HepG2 (cell line): ENCODE data around the gene NRBP1. TPM values are rescaled to one million over a fixed set of nuclear protein-coding genes. Genes with fewer than 3 reads are reported as not detected.

Source experiments
- ARNT2 ChIP-seq: sonication (generic); formaldehyde crosslinking; IDR thresholded peaks from 2 replicates; pipeline ENCODE4 v1.8.0; 2022; ENCODE audit warnings: mild to moderate bottlenecking, low read depth, missing genetic modification reagents, moderate library complexity
- EP300 ChIP-seq, 3 experiments: sonication (generic) in 1 of 3; formaldehyde crosslinking in 1 of 3; IDR thresholded peaks; 2 replicates each; pipeline versions ENCODE4 v1.5.1 to v1.6.1; 2011 to 2020; ENCODE audit warnings: low read depth in 2 of 3, low read length in 2 of 3, borderline replicate concordance in 1 of 3, improper control_type of control experiment in 1 of 3, mild to moderate bottlenecking in 1 of 3, missing genetic modification reagents in 1 of 3, moderate library complexity in 1 of 3
- GATA4 ChIP-seq: sonication (generic); IDR thresholded peaks from 2 replicates; pipeline ENCODE4 v1.6.1; 2016; ENCODE audit warnings: antibody characterized with exemption, low read depth, borderline replicate concordance
- HNRNPUL1 ChIP-seq: fragments of 200-400 bp; formaldehyde crosslinking; IDR thresholded peaks from 2 replicates; pipeline ENCODE4 v1.6.1; 2017; ENCODE audit warnings: low read depth, mild to moderate bottlenecking, low read length, moderate library complexity
- IKZF4 ChIP-seq: sonication (generic); formaldehyde crosslinking; IDR thresholded peaks from 2 replicates; pipeline ENCODE4 v1.5.1; 2020; ENCODE audit warnings: borderline replicate concordance, mild to moderate bottlenecking, low read depth, missing genetic modification reagents; ENCODE audit errors: not compliant biosample characterization
- IRX3 ChIP-seq: sonication (generic); formaldehyde crosslinking; IDR thresholded peaks from 2 replicates; pipeline ENCODE4 v1.8.1; 2023; ENCODE audit warnings: mild to moderate bottlenecking, low read depth, missing genetic modification reagents, borderline replicate concordance
- KDM2A ChIP-seq: sonication (generic); formaldehyde crosslinking; IDR thresholded peaks from 2 replicates; pipeline ENCODE4 v1.4.0; 2020; ENCODE audit warnings: low read depth, missing genetic modification reagents, borderline replicate concordance
- KDM5B ChIP-seq: sonication (generic); formaldehyde crosslinking; IDR thresholded peaks from 2 replicates; pipeline ENCODE4 v1.4.0; 2020; ENCODE audit warnings: missing genetic modification reagents, mild to moderate bottlenecking, borderline replicate concordance
- NR2F1 ChIP-seq, 2 experiments: fragments of 450-650 bp in 1 of 2; formaldehyde crosslinking in 1 of 2; IDR thresholded peaks; 2 replicates each; pipeline versions ENCODE4 v1.5.0 to v1.6.1; 2016 to 2020; ENCODE audit warnings: mild to moderate bottlenecking in 1 of 2, missing compliant biosample characterization in 1 of 2, missing genetic modification reagents in 1 of 2, moderate library complexity in 1 of 2
- SMC3 ChIP-seq: IDR thresholded peaks from 2 replicates; pipeline ENCODE4 v1.6.1; 2011; ENCODE audit warnings: low read length, improper control_type of control experiment
- XRCC5 ChIP-seq: fragments of 200-400 bp; formaldehyde crosslinking; optimal IDR thresholded peaks from 2 replicates; pipeline ENCODE3; 2017; ENCODE audit warnings: mild to moderate bottlenecking, low read length
- ZBTB7B ChIP-seq: sonication (generic); formaldehyde crosslinking; IDR thresholded peaks from 2 replicates; pipeline ENCODE4 v1.4.0; 2020; ENCODE audit warnings: missing genetic modification reagents
- polyA plus RNA-seq, 8 experiments: library from polyadenylated mRNA; depleted of rRNA in 3 of 8; stranded (reverse) in 7 of 8; unstranded in 1 of 8; fragments of >200 nt; fragmentation: Illumina TruSeq in 4 of 8; extraction: Trizol in 4 of 8; gene quantifications; 2 replicates each; pipeline versions ENCODE4 v1.2.1 to v1.2.3, GENCODE V29; 2011 to 2016; ENCODE audit warnings: low read depth in 4 of 8, missing spikeins in 1 of 8, mixed read lengths in 1 of 8; ENCODE audit not compliant: insufficient read depth in 1 of 8
- total RNA-seq, 5 experiments: library from RNA; depleted of rRNA; stranded (reverse); fragments of >200 nt; fragmentation: Illumina TruSeq; extraction: Trizol; gene quantifications; 2 replicates each; pipeline ENCODE4 v1.2.3, GENCODE V29; 2016; ENCODE audit warnings: low read depth in 1 of 5
- TF ChIP-seq, protein P1 (sequence below): sonication (generic); formaldehyde crosslinking; IDR thresholded peaks from 2 replicates; pipeline ENCODE4 v1.4.0; 2020; ENCODE audit warnings: mild to moderate bottlenecking, missing genetic modification reagents, borderline replicate concordance
- TF ChIP-seq, protein P2 (sequence below): sonication (generic); formaldehyde crosslinking; IDR thresholded peaks from 2 replicates; pipeline ENCODE4 v1.4.0; 2020; ENCODE audit warnings: missing genetic modification reagents
- TF ChIP-seq, protein P3 (sequence below): sonication (generic); formaldehyde crosslinking; IDR thresholded peaks from 2 replicates; pipeline ENCODE4 v1.4.0; 2020; ENCODE audit warnings: mild to moderate bottlenecking, low read depth, missing genetic modification reagents
- TF ChIP-seq, protein P4 (sequence below): IDR thresholded peaks from 2 replicates; pipeline ENCODE4 v1.6.1; 2012; ENCODE audit warnings: low read length, improper control_type of control experiment
- TF ChIP-seq, protein P5 (sequence below): sonication (generic); formaldehyde crosslinking; IDR thresholded peaks from 2 replicates; pipeline ENCODE4 v1.5.0; 2020; ENCODE audit warnings: mild to moderate bottlenecking, missing genetic modification reagents, moderate library complexity

The NRBP1 gene
- total and polyA plus RNA-seq, 2 of the 13 experiments (the other 11 are each of a cell fraction or from before 2014, with no cell fraction given): 165 to 240 TPM

DNA sequence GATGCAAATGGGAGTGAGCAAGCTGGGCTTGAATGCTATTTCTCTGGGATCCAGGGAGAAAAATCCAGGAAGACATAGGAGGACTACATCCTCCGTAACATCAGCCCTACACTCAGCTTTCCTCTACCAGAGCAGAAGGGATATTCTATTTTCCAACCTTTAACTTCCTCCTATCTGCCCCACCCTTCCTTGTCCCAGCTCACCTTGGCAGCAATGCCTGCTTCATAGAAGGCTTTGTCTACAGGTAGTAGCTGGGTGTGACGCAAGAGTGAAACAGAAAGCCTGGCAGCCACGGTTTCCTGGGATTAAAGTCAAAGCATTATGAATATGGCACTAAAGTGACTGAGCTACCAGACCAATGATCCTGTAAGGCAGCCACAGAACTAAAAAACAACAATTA lies 17.6 kb downstream of the NRBP1 start (continued):
- TF ChIP-seq, protein P1, sequence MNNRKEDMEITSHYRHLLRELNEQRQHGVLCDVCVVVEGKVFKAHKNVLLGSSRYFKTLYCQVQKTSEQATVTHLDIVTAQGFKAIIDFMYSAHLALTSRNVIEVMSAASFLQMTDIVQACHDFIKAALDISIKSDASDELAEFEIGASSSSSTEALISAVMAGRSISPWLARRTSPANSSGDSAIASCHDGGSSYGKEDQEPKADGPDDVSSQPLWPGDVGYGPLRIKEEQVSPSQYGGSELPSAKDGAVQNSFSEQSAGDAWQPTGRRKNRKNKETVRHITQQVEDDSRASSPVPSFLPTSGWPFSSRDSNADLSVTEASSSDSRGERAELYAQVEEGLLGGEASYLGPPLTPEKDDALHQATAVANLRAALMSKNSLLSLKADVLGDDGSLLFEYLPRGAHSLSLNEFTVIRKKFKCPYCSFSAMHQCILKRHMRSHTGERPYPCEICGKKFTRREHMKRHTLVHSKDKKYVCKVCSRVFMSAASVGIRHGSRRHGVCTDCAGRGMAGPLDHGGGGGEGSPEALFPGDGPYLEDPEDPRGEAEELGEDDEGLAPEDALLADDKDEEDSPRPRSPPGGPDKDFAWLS (CRISPR knock-in tag): no peak
- no peak for TF ChIP-seq ZBTB7B (CRISPR knock-in tag)
- TF ChIP-seq, protein P2, sequence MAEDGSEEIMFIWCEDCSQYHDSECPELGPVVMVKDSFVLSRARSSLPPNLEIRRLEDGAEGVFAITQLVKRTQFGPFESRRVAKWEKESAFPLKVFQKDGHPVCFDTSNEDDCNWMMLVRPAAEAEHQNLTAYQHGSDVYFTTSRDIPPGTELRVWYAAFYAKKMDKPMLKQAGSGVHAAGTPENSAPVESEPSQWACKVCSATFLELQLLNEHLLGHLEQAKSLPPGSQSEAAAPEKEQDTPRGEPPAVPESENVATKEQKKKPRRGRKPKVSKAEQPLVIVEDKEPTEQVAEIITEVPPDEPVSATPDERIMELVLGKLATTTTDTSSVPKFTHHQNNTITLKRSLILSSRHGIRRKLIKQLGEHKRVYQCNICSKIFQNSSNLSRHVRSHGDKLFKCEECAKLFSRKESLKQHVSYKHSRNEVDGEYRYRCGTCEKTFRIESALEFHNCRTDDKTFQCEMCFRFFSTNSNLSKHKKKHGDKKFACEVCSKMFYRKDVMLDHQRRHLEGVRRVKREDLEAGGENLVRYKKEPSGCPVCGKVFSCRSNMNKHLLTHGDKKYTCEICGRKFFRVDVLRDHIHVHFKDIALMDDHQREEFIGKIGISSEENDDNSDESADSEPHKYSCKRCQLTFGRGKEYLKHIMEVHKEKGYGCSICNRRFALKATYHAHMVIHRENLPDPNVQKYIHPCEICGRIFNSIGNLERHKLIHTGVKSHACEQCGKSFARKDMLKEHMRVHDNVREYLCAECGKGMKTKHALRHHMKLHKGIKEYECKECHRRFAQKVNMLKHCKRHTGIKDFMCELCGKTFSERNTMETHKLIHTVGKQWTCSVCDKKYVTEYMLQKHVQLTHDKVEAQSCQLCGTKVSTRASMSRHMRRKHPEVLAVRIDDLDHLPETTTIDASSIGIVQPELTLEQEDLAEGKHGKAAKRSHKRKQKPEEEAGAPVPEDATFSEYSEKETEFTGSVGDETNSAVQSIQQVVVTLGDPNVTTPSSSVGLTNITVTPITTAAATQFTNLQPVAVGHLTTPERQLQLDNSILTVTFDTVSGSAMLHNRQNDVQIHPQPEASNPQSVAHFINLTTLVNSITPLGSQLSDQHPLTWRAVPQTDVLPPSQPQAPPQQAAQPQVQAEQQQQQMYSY (CRISPR knock-in tag): 0 out of 2 replicates have a peak, but pooled peaks have one; percentile 3
- TF ChIP-seq, protein P3, sequence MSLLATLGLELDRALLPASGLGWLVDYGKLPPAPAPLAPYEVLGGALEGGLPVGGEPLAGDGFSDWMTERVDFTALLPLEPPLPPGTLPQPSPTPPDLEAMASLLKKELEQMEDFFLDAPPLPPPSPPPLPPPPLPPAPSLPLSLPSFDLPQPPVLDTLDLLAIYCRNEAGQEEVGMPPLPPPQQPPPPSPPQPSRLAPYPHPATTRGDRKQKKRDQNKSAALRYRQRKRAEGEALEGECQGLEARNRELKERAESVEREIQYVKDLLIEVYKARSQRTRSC (CRISPR knock-in tag): no peak
- no peak for TF ChIP-seq KDM2A
- no peak for TF ChIP-seq KDM5B (CRISPR knock-in tag)
- no peak for TF ChIP-seq IKZF4 (CRISPR knock-in tag)
- TF ChIP-seq, protein P4, sequence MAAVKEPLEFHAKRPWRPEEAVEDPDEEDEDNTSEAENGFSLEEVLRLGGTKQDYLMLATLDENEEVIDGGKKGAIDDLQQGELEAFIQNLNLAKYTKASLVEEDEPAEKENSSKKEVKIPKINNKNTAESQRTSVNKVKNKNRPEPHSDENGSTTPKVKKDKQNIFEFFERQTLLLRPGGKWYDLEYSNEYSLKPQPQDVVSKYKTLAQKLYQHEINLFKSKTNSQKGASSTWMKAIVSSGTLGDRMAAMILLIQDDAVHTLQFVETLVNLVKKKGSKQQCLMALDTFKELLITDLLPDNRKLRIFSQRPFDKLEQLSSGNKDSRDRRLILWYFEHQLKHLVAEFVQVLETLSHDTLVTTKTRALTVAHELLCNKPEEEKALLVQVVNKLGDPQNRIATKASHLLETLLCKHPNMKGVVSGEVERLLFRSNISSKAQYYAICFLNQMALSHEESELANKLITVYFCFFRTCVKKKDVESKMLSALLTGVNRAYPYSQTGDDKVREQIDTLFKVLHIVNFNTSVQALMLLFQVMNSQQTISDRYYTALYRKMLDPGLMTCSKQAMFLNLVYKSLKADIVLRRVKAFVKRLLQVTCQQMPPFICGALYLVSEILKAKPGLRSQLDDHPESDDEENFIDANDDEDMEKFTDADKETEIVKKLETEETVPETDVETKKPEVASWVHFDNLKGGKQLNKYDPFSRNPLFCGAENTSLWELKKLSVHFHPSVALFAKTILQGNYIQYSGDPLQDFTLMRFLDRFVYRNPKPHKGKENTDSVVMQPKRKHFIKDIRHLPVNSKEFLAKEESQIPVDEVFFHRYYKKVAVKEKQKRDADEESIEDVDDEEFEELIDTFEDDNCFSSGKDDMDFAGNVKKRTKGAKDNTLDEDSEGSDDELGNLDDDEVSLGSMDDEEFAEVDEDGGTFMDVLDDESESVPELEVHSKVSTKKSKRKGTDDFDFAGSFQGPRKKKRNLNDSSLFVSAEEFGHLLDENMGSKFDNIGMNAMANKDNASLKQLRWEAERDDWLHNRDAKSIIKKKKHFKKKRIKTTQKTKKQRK: no peak
- no peak for TF ChIP-seq HNRNPUL1
- no peak for TF ChIP-seq EP300 (IDR thresholded peaks at IDR 0.05; ENCODE audit: low read depth in 2 of 2, low read length in 2 of 2)
- TF ChIP-seq EP300 (CRISPR knock-in tag; IDR thresholded peaks at IDR 0.05; ENCODE audit: borderline replicate concordance): no peak
- TF ChIP-seq NR2F1 (CRISPR knock-in tag; IDR thresholded peaks at IDR 0.05): no peak
- no peak for TF ChIP-seq GATA4
- TF ChIP-seq, protein P5, sequence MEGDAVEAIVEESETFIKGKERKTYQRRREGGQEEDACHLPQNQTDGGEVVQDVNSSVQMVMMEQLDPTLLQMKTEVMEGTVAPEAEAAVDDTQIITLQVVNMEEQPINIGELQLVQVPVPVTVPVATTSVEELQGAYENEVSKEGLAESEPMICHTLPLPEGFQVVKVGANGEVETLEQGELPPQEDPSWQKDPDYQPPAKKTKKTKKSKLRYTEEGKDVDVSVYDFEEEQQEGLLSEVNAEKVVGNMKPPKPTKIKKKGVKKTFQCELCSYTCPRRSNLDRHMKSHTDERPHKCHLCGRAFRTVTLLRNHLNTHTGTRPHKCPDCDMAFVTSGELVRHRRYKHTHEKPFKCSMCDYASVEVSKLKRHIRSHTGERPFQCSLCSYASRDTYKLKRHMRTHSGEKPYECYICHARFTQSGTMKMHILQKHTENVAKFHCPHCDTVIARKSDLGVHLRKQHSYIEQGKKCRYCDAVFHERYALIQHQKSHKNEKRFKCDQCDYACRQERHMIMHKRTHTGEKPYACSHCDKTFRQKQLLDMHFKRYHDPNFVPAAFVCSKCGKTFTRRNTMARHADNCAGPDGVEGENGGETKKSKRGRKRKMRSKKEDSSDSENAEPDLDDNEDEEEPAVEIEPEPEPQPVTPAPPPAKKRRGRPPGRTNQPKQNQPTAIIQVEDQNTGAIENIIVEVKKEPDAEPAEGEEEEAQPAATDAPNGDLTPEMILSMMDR (CRISPR knock-in tag): no peak
- no peak for TF ChIP-seq IRX3 (CRISPR knock-in tag)
- peak; percentile 7; the same call in 1 of the 2 replicates for TF ChIP-seq SMC3
- no peak for TF ChIP-seq ARNT2 (CRISPR knock-in tag)
- TF ChIP-seq XRCC5: no peak
